WTC11 (cell line): ENCODE data around the gene SAMD4A.

Source experiments
- GABPB1 ChIP-seq: sonication (generic); formaldehyde crosslinking; IDR thresholded peaks from 2 replicates; pipeline ENCODE4 v1.8.1; 2023; ENCODE audit warnings: mild to moderate bottlenecking, missing genetic modification reagents
- NR1H2 ChIP-seq: sonication (generic); formaldehyde crosslinking; IDR thresholded peaks from 2 replicates; pipeline ENCODE4 v1.9.0; 2021; ENCODE audit warnings: mild to moderate bottlenecking, moderate library complexity, missing genetic modification reagents
- TF ChIP-seq, protein P1 (sequence below): fragments of 200-600 bp; IDR thresholded peaks from 2 replicates; pipeline ENCODE4 v1.8.0; 2022; ENCODE audit warnings: antibody characterized with exemption
- TF ChIP-seq, protein P2 (sequence below): fragments of 250-450 bp; sonication (Bioruptor Pico); IDR thresholded peaks from 2 replicates; pipeline ENCODE4 v1.8.0; 2021; ENCODE audit warnings: mild to moderate bottlenecking
- TF ChIP-seq, protein P3 (sequence below): sonication (generic); formaldehyde crosslinking; IDR thresholded peaks from 2 replicates; pipeline ENCODE4 v1.8.1; 2023; ENCODE audit warnings: mild to moderate bottlenecking, moderate library complexity, missing genetic modification reagents
- TF ChIP-seq, protein P4 (sequence below): sonication (generic); formaldehyde crosslinking; IDR thresholded peaks from 2 replicates; pipeline ENCODE4 v1.8.0; 2023; ENCODE audit warnings: missing genetic modification reagents, mild to moderate bottlenecking, borderline replicate concordance
- TF ChIP-seq, protein P5 (sequence below): sonication (generic); formaldehyde crosslinking; conservative IDR thresholded peaks from 2 replicates; pipeline ENCODE4 v1.8.1; 2022; ENCODE audit warnings: mild to moderate bottlenecking, missing genetic modification reagents

DNA sequence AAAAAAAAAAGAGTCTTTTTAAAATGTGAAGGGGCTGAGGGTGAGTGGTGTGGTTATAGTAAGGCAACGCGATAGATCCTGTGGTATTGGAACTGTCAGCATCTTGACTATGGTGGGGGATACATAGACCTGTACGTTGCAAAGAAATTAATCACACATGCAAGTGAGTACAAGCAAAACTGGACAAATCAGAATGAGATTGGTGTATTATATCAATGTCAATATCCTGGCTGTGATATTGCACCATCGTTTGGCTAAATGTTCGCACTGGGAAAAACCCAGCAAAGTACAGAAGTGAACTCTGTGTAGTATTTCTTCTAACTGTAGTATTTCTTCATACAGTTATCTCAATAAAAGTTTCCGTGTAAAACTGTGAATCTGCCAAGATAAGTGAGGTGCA is 267.8 kb downstream of the SAMD4A start:
- TF ChIP-seq GABPB1 (CRISPR knock-in tag) (no peak), NR1H2 (CRISPR knock-in tag) (no peak)
- TF ChIP-seq, protein P1, sequence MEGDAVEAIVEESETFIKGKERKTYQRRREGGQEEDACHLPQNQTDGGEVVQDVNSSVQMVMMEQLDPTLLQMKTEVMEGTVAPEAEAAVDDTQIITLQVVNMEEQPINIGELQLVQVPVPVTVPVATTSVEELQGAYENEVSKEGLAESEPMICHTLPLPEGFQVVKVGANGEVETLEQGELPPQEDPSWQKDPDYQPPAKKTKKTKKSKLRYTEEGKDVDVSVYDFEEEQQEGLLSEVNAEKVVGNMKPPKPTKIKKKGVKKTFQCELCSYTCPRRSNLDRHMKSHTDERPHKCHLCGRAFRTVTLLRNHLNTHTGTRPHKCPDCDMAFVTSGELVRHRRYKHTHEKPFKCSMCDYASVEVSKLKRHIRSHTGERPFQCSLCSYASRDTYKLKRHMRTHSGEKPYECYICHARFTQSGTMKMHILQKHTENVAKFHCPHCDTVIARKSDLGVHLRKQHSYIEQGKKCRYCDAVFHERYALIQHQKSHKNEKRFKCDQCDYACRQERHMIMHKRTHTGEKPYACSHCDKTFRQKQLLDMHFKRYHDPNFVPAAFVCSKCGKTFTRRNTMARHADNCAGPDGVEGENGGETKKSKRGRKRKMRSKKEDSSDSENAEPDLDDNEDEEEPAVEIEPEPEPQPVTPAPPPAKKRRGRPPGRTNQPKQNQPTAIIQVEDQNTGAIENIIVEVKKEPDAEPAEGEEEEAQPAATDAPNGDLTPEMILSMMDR: no peak
- TF ChIP-seq, protein P2, sequence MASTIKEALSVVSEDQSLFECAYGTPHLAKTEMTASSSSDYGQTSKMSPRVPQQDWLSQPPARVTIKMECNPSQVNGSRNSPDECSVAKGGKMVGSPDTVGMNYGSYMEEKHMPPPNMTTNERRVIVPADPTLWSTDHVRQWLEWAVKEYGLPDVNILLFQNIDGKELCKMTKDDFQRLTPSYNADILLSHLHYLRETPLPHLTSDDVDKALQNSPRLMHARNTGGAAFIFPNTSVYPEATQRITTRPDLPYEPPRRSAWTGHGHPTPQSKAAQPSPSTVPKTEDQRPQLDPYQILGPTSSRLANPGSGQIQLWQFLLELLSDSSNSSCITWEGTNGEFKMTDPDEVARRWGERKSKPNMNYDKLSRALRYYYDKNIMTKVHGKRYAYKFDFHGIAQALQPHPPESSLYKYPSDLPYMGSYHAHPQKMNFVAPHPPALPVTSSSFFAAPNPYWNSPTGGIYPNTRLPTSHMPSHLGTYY (CRISPR knock-in tag): no peak
- TF ChIP-seq, protein P3, sequence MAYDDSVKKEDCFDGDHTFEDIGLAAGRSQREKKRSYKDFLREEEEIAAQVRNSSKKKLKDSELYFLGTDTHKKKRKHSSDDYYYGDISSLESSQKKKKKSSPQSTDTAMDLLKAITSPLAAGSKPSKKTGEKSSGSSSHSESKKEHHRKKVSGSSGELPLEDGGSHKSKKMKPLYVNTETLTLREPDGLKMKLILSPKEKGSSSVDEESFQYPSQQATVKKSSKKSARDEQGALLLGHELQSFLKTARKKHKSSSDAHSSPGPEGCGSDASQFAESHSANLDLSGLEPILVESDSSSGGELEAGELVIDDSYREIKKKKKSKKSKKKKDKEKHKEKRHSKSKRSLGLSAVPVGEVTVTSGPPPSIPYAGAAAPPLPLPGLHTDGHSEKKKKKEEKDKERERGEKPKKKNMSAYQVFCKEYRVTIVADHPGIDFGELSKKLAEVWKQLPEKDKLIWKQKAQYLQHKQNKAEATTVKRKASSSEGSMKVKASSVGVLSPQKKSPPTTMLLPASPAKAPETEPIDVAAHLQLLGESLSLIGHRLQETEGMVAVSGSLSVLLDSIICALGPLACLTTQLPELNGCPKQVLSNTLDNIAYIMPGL (CRISPR knock-in tag): no peak
- TF ChIP-seq, protein P4, sequence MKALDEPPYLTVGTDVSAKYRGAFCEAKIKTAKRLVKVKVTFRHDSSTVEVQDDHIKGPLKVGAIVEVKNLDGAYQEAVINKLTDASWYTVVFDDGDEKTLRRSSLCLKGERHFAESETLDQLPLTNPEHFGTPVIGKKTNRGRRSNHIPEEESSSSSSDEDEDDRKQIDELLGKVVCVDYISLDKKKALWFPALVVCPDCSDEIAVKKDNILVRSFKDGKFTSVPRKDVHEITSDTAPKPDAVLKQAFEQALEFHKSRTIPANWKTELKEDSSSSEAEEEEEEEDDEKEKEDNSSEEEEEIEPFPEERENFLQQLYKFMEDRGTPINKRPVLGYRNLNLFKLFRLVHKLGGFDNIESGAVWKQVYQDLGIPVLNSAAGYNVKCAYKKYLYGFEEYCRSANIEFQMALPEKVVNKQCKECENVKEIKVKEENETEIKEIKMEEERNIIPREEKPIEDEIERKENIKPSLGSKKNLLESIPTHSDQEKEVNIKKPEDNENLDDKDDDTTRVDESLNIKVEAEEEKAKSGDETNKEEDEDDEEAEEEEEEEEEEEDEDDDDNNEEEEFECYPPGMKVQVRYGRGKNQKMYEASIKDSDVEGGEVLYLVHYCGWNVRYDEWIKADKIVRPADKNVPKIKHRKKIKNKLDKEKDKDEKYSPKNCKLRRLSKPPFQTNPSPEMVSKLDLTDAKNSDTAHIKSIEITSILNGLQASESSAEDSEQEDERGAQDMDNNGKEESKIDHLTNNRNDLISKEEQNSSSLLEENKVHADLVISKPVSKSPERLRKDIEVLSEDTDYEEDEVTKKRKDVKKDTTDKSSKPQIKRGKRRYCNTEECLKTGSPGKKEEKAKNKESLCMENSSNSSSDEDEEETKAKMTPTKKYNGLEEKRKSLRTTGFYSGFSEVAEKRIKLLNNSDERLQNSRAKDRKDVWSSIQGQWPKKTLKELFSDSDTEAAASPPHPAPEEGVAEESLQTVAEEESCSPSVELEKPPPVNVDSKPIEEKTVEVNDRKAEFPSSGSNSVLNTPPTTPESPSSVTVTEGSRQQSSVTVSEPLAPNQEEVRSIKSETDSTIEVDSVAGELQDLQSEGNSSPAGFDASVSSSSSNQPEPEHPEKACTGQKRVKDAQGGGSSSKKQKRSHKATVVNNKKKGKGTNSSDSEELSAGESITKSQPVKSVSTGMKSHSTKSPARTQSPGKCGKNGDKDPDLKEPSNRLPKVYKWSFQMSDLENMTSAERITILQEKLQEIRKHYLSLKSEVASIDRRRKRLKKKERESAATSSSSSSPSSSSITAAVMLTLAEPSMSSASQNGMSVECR: no peak
- TF ChIP-seq, protein P5, sequence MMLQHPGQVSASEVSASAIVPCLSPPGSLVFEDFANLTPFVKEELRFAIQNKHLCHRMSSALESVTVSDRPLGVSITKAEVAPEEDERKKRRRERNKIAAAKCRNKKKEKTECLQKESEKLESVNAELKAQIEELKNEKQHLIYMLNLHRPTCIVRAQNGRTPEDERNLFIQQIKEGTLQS (CRISPR knock-in tag): no peak
